H1 (cell line): ENCODE measurements around the gene MYO18A. TPM values are rescaled to one million over a fixed set of nuclear protein-coding genes. Genes with fewer than 3 reads are reported as not detected.
"Not testable (repeated sequence)": the region's sequence is repeated elsewhere in the genome, so short reads cannot be mapped to it uniquely, and the experiment has no call there.

Experiments used
- CTCF ChIA-PET: fragments of 300-600 bp; sonication (Branson Sonifier 250); formaldehyde crosslinking; loops from one replicate; lab custom pipeline; 2021; ENCODE audit not compliant: partially characterized antibody; lab: Charles Lee
- POLR2A ChIA-PET: fragments of 300-600 bp; sonication (Branson Sonifier 250); formaldehyde crosslinking; loops from one replicate; lab custom pipeline; 2021; ENCODE audit warnings: inconsistent platforms; ENCODE audit not compliant: partially characterized antibody; lab: Charles Lee
- DNase-seq, 2 experiments: peaks; one replicate each; pipeline versions ENCODE4 v3.0.0 to v3.0.0-alpha.2; 2010 to 2022; ENCODE audit warnings: low spot score in 2 of 2, low read depth in 1 of 2, mixed read lengths in 1 of 2
- FAIRE-seq: peaks from 2 replicates; lab custom pipeline; 2011; peaks lifted over from hg19 to GRCh38; lab: Jason Lieb, UNC
- H2AFZ ChIP-seq: 2 replicates; pipeline ENCODE4 v1.8.1; 2012; ENCODE audit warnings: low read length, inconsistent platforms
- H2AK5ac ChIP-seq: 2 replicates; pipeline ENCODE4 v1.6.1; 2013; ENCODE audit warnings: low read depth, low read length
- H2BK120ac ChIP-seq: replicated peaks from 2 replicates; pipeline ENCODE3; 2013; ENCODE audit warnings: low read depth, low read length, inconsistent platforms
- H2BK12ac ChIP-seq: 2 replicates; pipeline ENCODE4 v1.6.1; 2013; ENCODE audit warnings: low read depth, low read length
- H2BK15ac ChIP-seq: 2 replicates; pipeline ENCODE4 v1.6.1; 2013; ENCODE audit warnings: low read length
- H2BK20ac ChIP-seq: 2 replicates; pipeline ENCODE4 v1.6.1; 2013; ENCODE audit warnings: low read length
- H2BK5ac ChIP-seq: 2 replicates; pipeline ENCODE4 v1.6.1; 2013; ENCODE audit warnings: low read depth, low read length
- H3K14ac ChIP-seq: 2 replicates; pipeline ENCODE4 v1.6.1; 2013; ENCODE audit warnings: inconsistent platforms; ENCODE audit not compliant: insufficient read length
- H3K18ac ChIP-seq: 2 replicates; pipeline ENCODE4 v1.6.1; 2013; ENCODE audit warnings: low read length; ENCODE audit errors: extremely low read depth
- H3K23ac ChIP-seq: 2 replicates; pipeline ENCODE4 v1.6.1; 2013; ENCODE audit warnings: inconsistent platforms; ENCODE audit not compliant: insufficient read length
- H3K23me2 ChIP-seq: 2 replicates; pipeline ENCODE4 v1.6.1; 2013; ENCODE audit warnings: low read depth, low read length
- H3K27ac ChIP-seq: 2 replicates; pipeline ENCODE4 v1.6.1; 2011; ENCODE audit warnings: low read depth, low read length, inconsistent platforms
- H3K27me3 ChIP-seq, 4 experiments: replicated peaks in 1 of 4; 1 replicate in 1 of 4; 2 replicates in 3 of 4; pipeline versions ENCODE4 v1.6.1 to v1.8.1; 2011 to 2013; ENCODE audit warnings: low read length in 3 of 4, mild to moderate bottlenecking in 3 of 4, inconsistent platforms in 2 of 4, mixed read lengths in 2 of 4, moderate library complexity in 1 of 4; ENCODE audit not compliant: control insufficient read depth in 3 of 4, insufficient read depth in 3 of 4; ENCODE audit errors: extremely low read depth in 1 of 4
- H3K36me3 ChIP-seq, 4 experiments: 2 replicates each; pipeline versions ENCODE4 v1.6.1 to v1.8.1; 2011 to 2013; ENCODE audit warnings: mild to moderate bottlenecking in 4 of 4, low read length in 3 of 4, moderate library complexity in 2 of 4, control low read depth in 1 of 4, inconsistent platforms in 1 of 4; ENCODE audit not compliant: insufficient read depth in 4 of 4, control insufficient read depth in 2 of 4
- H3K4ac ChIP-seq: replicated peaks from 2 replicates; pipeline ENCODE3; 2013; ENCODE audit warnings: low read length, low read depth, mixed read lengths, inconsistent platforms; ENCODE audit not compliant: insufficient read length
- H3K4me1 ChIP-seq, 4 experiments: replicated peaks in 1 of 4; 1 replicate in 1 of 4; 2 replicates in 3 of 4; pipeline versions ENCODE4 v1.6.1 to v1.8.1; 2011 to 2013; ENCODE audit warnings: low read length in 3 of 4, inconsistent platforms in 2 of 4, mixed read lengths in 1 of 4; ENCODE audit not compliant: insufficient read depth in 4 of 4, control insufficient read depth in 3 of 4
- H3K4me2 ChIP-seq, 2 experiments: 2 replicates each; pipeline versions ENCODE4 v1.6.1 to v1.8.1; 2011 to 2013; ENCODE audit warnings: low read depth in 2 of 2, low read length in 2 of 2, control low read depth in 1 of 2, inconsistent platforms in 1 of 2, mild to moderate bottlenecking in 1 of 2; ENCODE audit not compliant: insufficient read depth in 1 of 2
- H3K4me3 ChIP-seq, 4 experiments: fragments of 200-600, 300-600 bp in 1 of 4; sonication (generic), shearing (Covaris generic), sonication (Bioruptor Twin) in 1 of 4; 2 replicates each; pipeline versions ENCODE4 v1.5.1 to v1.8.1; 2011 to 2016; ENCODE audit warnings: low read length in 4 of 4, low read depth in 3 of 4, control low read depth in 2 of 4, inconsistent platforms in 2 of 4, mild to moderate bottlenecking in 2 of 4, mixed read lengths in 1 of 4, moderate library complexity in 1 of 4; ENCODE audit not compliant: insufficient read depth in 2 of 4; ENCODE audit errors: extremely low read depth in 1 of 4
- H3K56ac ChIP-seq: replicated peaks from 2 replicates; pipeline ENCODE3; 2013; ENCODE audit warnings: low read depth, mild to moderate bottlenecking, mixed read lengths, low read length, inconsistent platforms; ENCODE audit not compliant: insufficient read length
- H3K79me1 ChIP-seq: 2 replicates; pipeline ENCODE4 v1.6.1; 2013; ENCODE audit warnings: low read depth, low read length, control low read depth
- H3K79me2 ChIP-seq, 2 experiments: 2 replicates each; pipeline versions ENCODE4 v1.6.1 to v1.8.1; 2012 to 2013; ENCODE audit warnings: low read length in 2 of 2, mild to moderate bottlenecking in 2 of 2, inconsistent platforms in 1 of 2; ENCODE audit not compliant: insufficient read depth in 2 of 2, control insufficient read depth in 1 of 2
- H3K9ac ChIP-seq, 4 experiments: replicated peaks in 1 of 4; 1 replicate in 1 of 4; 2 replicates in 3 of 4; pipeline versions ENCODE4 v1.6.1 to v1.8.1; 2011 to 2013; ENCODE audit warnings: low read depth in 3 of 4, low read length in 3 of 4, control low read depth in 2 of 4, mild to moderate bottlenecking in 2 of 4, moderate library complexity in 2 of 4, inconsistent platforms in 1 of 4; ENCODE audit errors: extremely low read depth in 1 of 4
- H3K9me3 ChIP-seq, 2 experiments: 2 replicates each; pipeline versions ENCODE4 v1.6.1 to v1.8.1; 2012 to 2013; ENCODE audit warnings: mild to moderate bottlenecking in 2 of 2, moderate library complexity in 2 of 2, control low read depth in 1 of 2, inconsistent platforms in 1 of 2, low read depth in 1 of 2, low read length in 1 of 2, mixed read lengths in 1 of 2; ENCODE audit not compliant: insufficient read depth in 2 of 2
- H4K20me1 ChIP-seq, 2 experiments: replicated peaks in 1 of 2; 2 replicates each; pipeline versions ENCODE3 to v1.8.1; 2011 to 2013; ENCODE audit warnings: inconsistent platforms in 2 of 2, low read length in 2 of 2, mild to moderate bottlenecking in 1 of 2; ENCODE audit not compliant: insufficient read depth in 2 of 2, control insufficient read depth in 1 of 2
- H4K5ac ChIP-seq: 2 replicates; pipeline ENCODE4 v1.6.1; 2013; ENCODE audit warnings: low read length, low read depth, mixed read lengths, inconsistent platforms; ENCODE audit not compliant: insufficient read length
- H4K8ac ChIP-seq: 2 replicates; pipeline ENCODE4 v1.8.0; 2013; ENCODE audit warnings: mild to moderate bottlenecking, moderate library complexity, low read length, inconsistent platforms; ENCODE audit not compliant: insufficient read depth; ENCODE audit errors: extremely low read depth
- H4K91ac ChIP-seq: replicated peaks from 2 replicates; pipeline ENCODE3; 2013; ENCODE audit warnings: low read length, mixed read lengths, inconsistent platforms; ENCODE audit not compliant: insufficient read length
- WGBS, 2 experiments: shearing (Covaris generic) in 1 of 2; methylation state at CpG; one replicate each; pipeline versions ENCODE4 v1.1.6 to v1.1.7; 2013 to 2015; ENCODE audit warnings: low lambda C conversion rate in 2 of 2, mixed read lengths in 2 of 2, inconsistent platforms in 1 of 2, low coverage in 1 of 2, missing lambda C conversion rate in 1 of 2; ENCODE audit not compliant: insufficient replicate concordance in 2 of 2, insufficient coverage in 1 of 2, insufficient read length in 1 of 2; ENCODE audit errors: extremely low coverage in 1 of 2, missing lambda C conversion rate in 1 of 2; 5-methylcytosine and 5-hydroxymethylcytosine counted together
- polyA plus RNA-seq, 7 experiments: library from polyadenylated mRNA; depleted of rRNA in 3 of 7; stranded (reverse) in 5 of 7; unstranded in 2 of 7; fragments of >200 nt in 5 of 7; fragments of 200-250 nt in 2 of 7; gene quantifications; 1 replicate in 5 of 7; 2 replicates in 1 of 7; 4 replicates in 1 of 7; pipeline versions ENCODE4 v1.2.1 to v1.2.3, GENCODE V29; 2011 to 2013; ENCODE audit warnings: missing spikeins in 2 of 7, mixed read lengths in 2 of 7
- total RNA-seq: library from RNA; stranded (reverse); fragmentation: NEBNext Ultra II Directional; extraction: Animal tissue kit (Norgen Biotek cat#: 25700); gene quantifications from 2 replicates; pipeline ENCODE4 v1.2.1, GENCODE V29; 2021

MYO18A gene
- total and polyA plus RNA-seq, 2 of the 8 experiments (the other 6 are each of a cell fraction or from before 2014, with no cell fraction given), result 7.6 to 43.8 TPM

DNA sequence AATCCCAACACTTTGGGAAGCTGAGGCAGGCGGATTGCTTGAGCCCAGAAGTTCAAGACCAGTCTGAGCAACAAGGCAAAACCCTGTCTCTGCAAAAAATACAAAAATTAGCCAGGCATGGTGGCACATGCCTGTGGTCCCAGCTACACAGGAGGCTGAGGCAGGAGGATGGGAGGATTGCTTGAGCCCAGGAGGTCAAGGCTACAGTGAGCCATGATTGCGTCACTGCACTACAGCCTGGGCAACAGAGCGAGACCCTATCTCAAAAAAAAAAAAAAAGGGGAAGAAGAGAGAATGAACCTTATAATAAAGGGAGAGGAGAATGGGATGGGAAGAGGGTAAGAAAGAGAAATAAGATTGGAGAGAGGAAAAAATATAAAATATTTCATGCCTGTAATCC, 91.4 kb downstream of the MYO18A start:
- H3K4me3 ChIP-seq, H2AFZ ChIP-seq, H4K5ac ChIP-seq, DNase-seq, H3K9ac ChIP-seq, H2BK5ac ChIP-seq, H3K79me1 ChIP-seq, H3K18ac ChIP-seq, H2BK20ac ChIP-seq, H3K27me3 ChIP-seq, H3K27ac ChIP-seq, H2BK15ac ChIP-seq, FAIRE-seq, H3K9me3 ChIP-seq, POLR2A ChIA-PET, H3K56ac ChIP-seq, H3K79me2 ChIP-seq, H3K23ac ChIP-seq, H4K20me1 ChIP-seq, H2BK120ac ChIP-seq, H3K4me2 ChIP-seq, H3K4ac ChIP-seq, H4K91ac ChIP-seq, H3K23me2 ChIP-seq, H2BK12ac ChIP-seq, H2AK5ac ChIP-seq, H3K14ac ChIP-seq, H4K8ac ChIP-seq: not testable (repeated sequence)
- peaks cover 12 to 38% (median 18%) of the 10 kb centered on the region in 4 experiments for H3K4me1 ChIP-seq
- CTCF ChIA-PET, result interaction anchor here (1.1 to 1.8 kb wide), 4 partner anchors 12 to 135 kb away, joined by 3 to 4 read pairs (median 4); no protein-coding TSS in a partner anchor
- peaks cover 0 to 20% (median 8%) of the 10 kb centered on the region in 4 experiments; a peak in 6 of 8 replicates for H3K36me3 ChIP-seq
- WGBS, 2 experiments, result 94% methylated on average over 3 of the region's 3 CpGs; no CpG with 5 or more reads in 1 of the 2 experiments
